CD4-positive, alpha-beta T cell treated with Interleukin-4 for 4 hours (primary cell): ENCODE data around the gene KIRREL2.
"Not testable (repeated sequence)": the region's sequence is repeated elsewhere in the genome, so short reads cannot be mapped to it uniquely, and the experiment has no call there.

Experiments
- DNase-seq: peaks from one replicate; pipeline ENCODE4 v3.0.0-alpha.2; 2020

Gene KIRREL2

GRCh38 chr19:35870124-35870736, 13.5 kb downstream of the KIRREL2 start:
- peak; percentile 9 for DNase-seq

DNA sequence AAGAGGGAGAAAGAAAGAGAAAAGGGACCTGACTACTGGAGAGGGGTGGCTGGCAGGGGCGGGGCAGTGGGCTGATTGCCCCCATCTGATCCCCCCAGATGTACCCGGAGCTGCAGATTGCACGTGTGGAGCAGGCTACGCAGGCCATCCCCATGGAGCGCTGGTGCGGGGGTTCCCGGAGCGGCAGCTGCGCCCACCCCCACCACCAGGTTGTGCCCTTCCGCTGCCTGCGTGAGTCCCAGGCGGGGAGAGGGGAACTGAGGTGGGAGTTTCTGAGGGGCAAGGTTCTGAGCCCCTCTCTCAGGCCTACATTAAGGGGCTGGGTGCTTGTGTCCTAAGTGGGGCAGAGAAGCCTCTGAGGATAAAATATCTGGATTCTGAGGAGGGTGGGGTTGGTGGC, 14.1 kb downstream of the KIRREL2 start:
- no peak for DNase-seq

- DNase-seq: no peak
These were observed 14.9 kb downstream of the KIRREL2 start for GRCh38 chr19:35871611-35872010.

DNA sequence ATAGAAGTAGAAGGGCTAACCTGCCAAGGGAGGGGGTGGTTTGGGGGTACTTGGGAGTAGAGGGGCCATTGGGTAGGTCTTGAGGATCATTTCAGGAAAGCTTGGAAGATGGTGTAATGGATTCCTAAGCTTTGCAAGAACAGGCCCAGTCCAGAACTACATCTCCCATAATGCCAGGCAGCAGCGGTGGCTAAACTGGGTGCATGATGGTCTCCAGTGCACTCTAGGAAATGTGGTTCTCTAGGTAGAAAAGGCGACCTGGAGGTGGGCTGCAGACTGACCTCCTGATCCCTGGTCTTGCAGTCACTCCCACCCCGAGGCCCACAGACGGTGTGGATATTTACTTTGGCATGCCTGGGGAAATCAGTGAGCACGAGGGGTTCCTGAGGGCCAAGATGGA, 15.5 kb downstream of the KIRREL2 start:
- no peak for DNase-seq

- DNase-seq: no peak
These were observed 17.8 kb downstream of the KIRREL2 start for GRCh38 chr19:35874392-35874930.

- DNase-seq: no peak
These were observed 22.4 kb downstream of the KIRREL2 start for GRCh38 chr19:35879068-35879467.

- peak; percentile 61 for DNase-seq
These were observed 23.1 kb downstream of the KIRREL2 start for GRCh38 chr19:35879770-35880317.

GRCh38 chr19:35882114-35882832, 25.6 kb downstream of the KIRREL2 start:
- DNase-seq: peak; percentile 80

GRCh38 chr19:35883882-35884281, 27.2 kb downstream of the KIRREL2 start:
- no peak for DNase-seq

- DNase-seq: no peak
These were observed 28.6 kb downstream of the KIRREL2 start for GRCh38 chr19:35885225-35885738.

DNA sequence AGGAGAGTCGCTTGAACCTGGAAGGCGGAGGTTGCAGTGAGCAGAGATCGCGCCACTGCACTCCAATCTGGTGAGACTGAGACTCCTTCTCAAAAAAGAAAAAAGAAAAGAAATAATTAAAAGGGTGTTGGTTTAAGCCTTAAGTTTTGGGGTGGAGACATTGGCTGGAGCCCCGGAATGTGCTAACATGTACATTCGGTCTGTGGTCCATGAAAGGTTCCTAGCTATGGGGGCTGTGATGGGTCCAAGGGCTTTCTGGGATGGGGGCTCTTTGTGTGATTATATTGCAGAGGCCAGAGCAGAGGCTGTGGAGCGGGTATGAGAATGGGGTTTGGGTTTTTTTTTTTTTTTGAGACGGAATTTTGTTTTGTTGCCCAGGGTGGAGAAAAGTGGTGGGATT, 29.2 kb downstream of the KIRREL2 start:
- DNase-seq: no peak

- no peak for DNase-seq
These were observed 30.5 kb downstream of the KIRREL2 start for GRCh38 chr19:35887197-35887596.

DNA sequence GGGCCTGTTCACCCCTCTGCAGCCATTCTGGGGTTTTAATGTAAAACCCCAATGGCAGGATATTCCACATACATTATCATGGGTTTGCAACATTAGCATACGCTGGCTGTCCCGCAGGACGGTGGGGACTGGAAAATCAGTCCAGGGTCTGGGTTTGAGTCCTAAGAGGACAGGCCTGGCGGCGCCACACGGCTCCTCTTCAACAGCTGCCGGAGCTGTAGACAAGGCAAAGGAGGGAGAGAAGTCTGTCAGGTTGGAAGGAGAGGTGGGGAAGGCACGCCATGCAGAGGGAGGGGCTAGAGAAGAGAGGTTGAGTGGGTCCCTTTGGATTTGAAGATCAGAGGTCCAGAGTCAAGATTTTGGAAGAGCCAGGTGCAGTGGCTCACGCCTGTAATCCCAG, 31.7 kb downstream of the KIRREL2 start:
- DNase-seq: no peak

- no peak for DNase-seq
These were observed 32.8 kb downstream of the KIRREL2 start for GRCh38 chr19:35889370-35890112.

DNA sequence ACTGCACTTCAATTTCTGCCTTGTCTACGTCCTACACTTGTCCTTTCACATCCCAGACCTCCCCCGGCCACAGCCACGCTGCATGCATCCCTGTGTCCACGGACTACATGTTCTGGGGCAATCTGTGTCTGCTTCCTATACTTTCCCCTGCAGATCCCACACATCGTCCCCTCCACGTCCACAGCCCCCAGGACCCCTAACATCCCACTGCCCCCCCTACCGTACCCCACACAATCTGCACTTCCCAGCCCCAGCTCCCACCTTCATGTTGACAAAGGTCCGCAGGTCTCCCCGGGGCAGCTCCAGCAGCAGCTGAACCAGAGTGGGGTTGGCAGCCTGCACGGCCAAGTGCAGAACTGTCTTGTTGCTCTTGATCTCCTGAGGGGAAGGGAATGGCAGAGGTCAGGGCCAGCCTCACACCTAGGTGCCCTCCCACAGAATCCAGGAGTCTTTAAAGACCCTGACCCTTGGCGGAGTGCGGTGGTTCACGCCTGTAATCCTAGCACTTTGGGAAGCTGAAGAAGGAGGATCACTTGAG, 33.5 kb downstream of the KIRREL2 start:
- DNase-seq: no peak

GRCh38 chr19:35891819-35892218, 35.1 kb downstream of the KIRREL2 start:
- DNase-seq: not testable (repeated sequence)

DNA sequence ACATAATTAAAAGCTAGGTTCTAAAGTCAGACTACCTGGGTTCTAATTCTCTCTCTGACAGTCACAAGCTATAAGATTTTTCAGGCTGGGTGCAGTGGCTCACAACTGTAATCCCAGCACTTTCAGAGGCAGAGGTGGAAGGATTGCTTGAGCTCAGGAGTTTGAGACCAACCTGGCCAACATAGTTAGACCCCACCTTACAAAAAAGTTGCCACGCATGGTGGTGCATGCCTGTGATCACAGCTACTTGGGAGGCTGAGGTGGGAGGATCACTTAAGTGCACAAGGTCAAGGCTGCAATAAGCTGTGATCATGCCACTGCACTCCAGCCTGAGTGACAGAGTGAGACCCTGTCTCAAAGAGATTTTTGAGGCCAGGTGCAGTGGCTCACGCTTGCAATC, 37.6 kb downstream of the KIRREL2 start:
- DNase-seq: no peak

- DNase-seq: no peak
These were observed 39.4 kb downstream of the KIRREL2 start for GRCh38 chr19:35895911-35896642.

DNA sequence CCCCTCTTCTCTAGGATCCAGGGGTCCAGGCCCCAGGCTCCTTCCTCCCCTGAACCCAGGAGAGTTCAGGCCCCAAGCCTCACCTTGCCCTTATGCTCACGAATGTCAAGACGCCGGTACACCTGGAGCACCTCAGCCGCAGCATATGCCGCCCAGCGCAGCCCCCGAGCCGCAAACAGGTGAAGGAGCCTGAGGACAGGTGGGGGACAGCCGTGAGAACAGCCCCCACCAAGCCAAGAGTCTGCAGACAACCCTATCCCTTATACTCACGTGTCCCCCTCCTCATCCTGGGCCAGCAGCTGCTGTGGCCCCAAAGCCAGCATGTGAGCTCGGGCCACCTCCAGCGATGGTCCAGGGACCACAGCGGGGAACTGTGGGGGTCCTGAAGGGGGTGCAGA, 39.9 kb downstream of the KIRREL2 start:
- DNase-seq: no peak

DNA sequence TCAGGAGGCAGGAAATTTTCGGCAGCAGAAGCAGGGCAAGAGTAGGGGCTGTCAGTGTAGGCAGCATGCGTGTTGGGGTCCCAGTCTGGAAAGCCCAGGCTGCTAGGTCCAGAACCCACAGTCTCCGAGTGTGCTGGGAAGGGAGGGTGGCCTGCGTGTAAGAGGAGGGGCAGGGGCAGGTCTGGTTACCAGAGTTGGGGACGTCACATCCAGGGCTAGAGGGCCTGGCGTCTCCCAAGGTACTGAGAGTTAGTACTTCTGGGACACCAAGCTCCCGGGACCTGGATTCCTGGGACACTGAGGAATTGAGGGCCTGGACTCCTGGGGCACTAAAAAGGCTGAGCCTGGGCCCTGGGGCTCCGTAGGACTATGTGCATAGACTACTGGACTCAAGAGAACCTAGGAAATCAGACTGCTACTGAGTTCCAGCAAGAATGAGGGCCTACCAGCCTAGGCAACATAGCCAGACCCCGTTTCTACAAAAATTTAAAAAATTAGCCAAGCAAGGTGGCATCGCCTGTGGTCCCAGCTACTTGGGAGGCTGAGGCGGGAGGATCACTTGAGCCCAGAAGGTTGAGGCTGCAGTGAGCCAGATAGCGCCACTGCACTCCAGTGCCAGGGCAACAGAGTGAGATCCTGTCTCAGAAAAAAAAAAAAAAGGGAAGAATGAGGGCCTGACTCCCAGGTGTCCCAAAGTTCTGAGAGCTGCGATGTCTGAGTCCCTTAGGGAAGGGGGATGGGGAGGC, 41.2 kb downstream of the KIRREL2 start:
- DNase-seq: no peak

DNA sequence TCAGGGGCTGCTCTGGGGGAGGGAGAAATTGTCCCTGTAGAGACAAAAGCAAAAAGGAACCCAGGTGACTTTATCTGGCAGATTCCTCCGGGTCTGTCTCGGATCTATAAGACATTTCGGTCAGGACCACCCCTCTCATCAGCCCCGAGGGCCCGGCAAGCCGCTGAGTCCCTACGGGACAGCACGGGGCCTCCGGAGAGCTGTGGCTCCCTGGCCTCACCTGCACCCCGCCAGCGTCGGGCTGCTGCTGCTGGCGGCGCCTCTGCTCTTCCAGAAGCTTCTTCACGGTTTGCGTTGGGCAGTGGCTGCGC, 41.7 kb downstream of the KIRREL2 start:
- DNase-seq: no peak
